Measurements from ENCODE around the gene ZNF322.

Gene ZNF322

DNA sequence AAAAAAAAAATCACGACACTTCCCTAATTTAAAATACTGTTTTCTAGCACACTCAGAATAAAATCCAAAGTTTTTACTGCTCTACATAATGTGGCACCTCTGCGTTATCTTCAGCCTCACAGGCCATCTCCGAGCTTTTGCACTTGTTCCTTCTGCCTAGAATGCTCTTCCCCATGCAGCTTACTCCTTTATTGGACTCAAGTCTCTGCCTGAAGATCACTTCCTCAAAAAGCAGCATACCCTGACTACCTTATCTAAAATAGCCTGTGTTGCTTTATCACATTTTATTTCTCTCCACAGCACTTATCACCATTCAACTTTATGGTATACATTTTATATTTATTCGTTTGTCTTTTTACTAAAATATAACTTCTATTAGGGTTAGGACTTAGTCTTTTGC lies 2.3 kb downstream of the ZNF322 start:
- Histone ChIP-seq H3K27me3 (replicated peaks; ENCODE audit: insufficient read depth, low read length) (no peaks in the 10 kb centered on the region), H3K4me2 (ENCODE audit: low read depth, low read length) (no peak overlapping the region)

GRCh38 chr6:26653007-26653406 lies 6.5 kb downstream of the ZNF322 start:
- H3K9me3 ChIP-seq (replicated peaks; ENCODE audit: insufficient read depth, low read length): no peaks in the 10 kb centered on the region
- no peak overlapping the region for H2AFZ ChIP-seq (ENCODE audit: low read length)
- DNase-seq: no peak
- H3K4me1 ChIP-seq (ENCODE audit: low read length): no peaks in the 10 kb centered on the region
- no peaks in the 10 kb centered on the region for H3K36me3 ChIP-seq (replicated peaks; ENCODE audit: insufficient read depth, low read length)
- no peak overlapping the region for H3K4me3 ChIP-seq (ENCODE audit: low read length)
- H4K20me1 ChIP-seq (ENCODE audit: insufficient read depth, low read length): no peaks in the 10 kb centered on the region
- H3K79me2 ChIP-seq (ENCODE audit: low read length): peaks cover 50% of the 10 kb centered on the region
- H3K9ac ChIP-seq (ENCODE audit: low read length): no peak overlapping the region
- TF ChIP-seq EZH2phosphoT487 (IDR thresholded peaks at IDR 0.05; ENCODE audit: low read length) (no peak), CTCF (IDR thresholded peaks at IDR 0.05; ENCODE audit: low read length) (no peak), EZH2 (optimal IDR thresholded peaks at IDR 0.05; ENCODE audit: low read depth, low read length) (no peak)
- H3K9me2 ChIP-seq (replicated peaks; ENCODE audit: insufficient read depth, low read length): no peaks in the 10 kb centered on the region
- no peaks in the 10 kb centered on the region for H3K27me3 ChIP-seq (replicated peaks; ENCODE audit: insufficient read depth, low read length)
- H3K27ac ChIP-seq (ENCODE audit: low read length): no peak overlapping the region
- H3K4me2 ChIP-seq (ENCODE audit: low read depth, low read length): no peak overlapping the region
- H3F3A ChIP-seq (ENCODE audit: insufficient read depth, low read length): no peaks in the 10 kb centered on the region

More for the DNA sequence above, 2.3 kb downstream of the ZNF322 start:
- 0 out of 2 replicates have a peak, but pooled peaks cover 3% of the 10 kb centered on the region for H3K4me1 ChIP-seq (ENCODE audit: low read length)
- H2AFZ ChIP-seq (ENCODE audit: low read length): no peak overlapping the region
- no peaks in the 10 kb centered on the region for H3K36me3 ChIP-seq (replicated peaks; ENCODE audit: insufficient read depth, low read length)
- H3K9me2 ChIP-seq (replicated peaks; ENCODE audit: insufficient read depth, low read length): no peaks in the 10 kb centered on the region
- H3K9ac ChIP-seq (ENCODE audit: low read length): no peak overlapping the region
- no peak for TF ChIP-seq EZH2 (optimal IDR thresholded peaks at IDR 0.05; ENCODE audit: low read depth, low read length)
- no peak for TF ChIP-seq EZH2phosphoT487 (IDR thresholded peaks at IDR 0.05; ENCODE audit: low read length)
- TF ChIP-seq CTCF (IDR thresholded peaks at IDR 0.05; ENCODE audit: low read length): no peak
- H3K4me3 ChIP-seq (ENCODE audit: low read length): no peak overlapping the region
- peaks cover 39% of the 10 kb centered on the region for H3K79me2 ChIP-seq (ENCODE audit: low read length)
- peaks cover 6% of the 10 kb centered on the region; the same call in 1 of the 2 replicates for H3F3A ChIP-seq (ENCODE audit: insufficient read depth, low read length)
- DNase-seq: no peak
- no peaks in the 10 kb centered on the region for H3K9me3 ChIP-seq (replicated peaks; ENCODE audit: insufficient read depth, low read length)
- no peak overlapping the region for H3K27ac ChIP-seq (ENCODE audit: low read length)
- no peaks in the 10 kb centered on the region for H4K20me1 ChIP-seq (ENCODE audit: insufficient read depth, low read length)

DNA sequence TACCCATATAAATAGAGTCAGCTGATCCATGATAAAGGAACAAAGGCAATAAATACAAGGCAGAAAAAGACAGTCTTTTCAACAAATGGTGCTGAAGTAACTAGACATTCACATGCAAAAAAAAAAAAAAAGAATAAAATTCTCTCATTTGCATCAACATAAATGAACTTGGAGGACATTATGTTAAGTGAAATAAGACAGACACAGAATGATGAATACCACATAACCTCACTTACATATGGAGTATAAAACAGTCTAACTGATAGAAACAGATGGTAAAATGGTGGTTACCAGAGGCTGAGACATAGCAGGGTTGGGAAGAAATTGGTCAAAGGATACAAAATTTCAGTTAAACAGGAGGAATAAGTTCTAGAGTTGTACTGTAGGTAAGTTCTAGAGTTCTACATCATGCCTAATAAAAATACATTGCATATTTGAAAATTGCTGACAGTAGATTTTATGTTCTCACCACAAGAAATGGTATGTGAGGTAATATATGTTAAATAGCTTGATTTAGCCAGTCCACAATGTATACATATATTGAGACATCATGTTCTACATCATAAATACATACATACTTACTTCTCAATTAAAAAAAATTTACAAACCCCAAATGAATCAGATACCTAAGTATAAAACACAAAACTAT lies 8.3 kb downstream of the ZNF322 start:
- Histone ChIP-seq H3K4me2 (ENCODE audit: low read depth, low read length) (no peak overlapping the region), H3F3A (ENCODE audit: insufficient read depth, low read length) (no peaks in the 10 kb centered on the region), H3K79me2 (ENCODE audit: low read length) (peaks cover 52% of the 10 kb centered on the region), H3K4me3 (ENCODE audit: low read length) (no peak overlapping the region), H3K9me2 (replicated peaks; ENCODE audit: insufficient read depth, low read length) (no peaks in the 10 kb centered on the region), H3K27ac (ENCODE audit: low read length) (no peak overlapping the region), H3K27me3 (replicated peaks; ENCODE audit: insufficient read depth, low read length) (no peaks in the 10 kb centered on the region), H3K9me3 (replicated peaks; ENCODE audit: insufficient read depth, low read length) (no peaks in the 10 kb centered on the region; the same call in 1 of the 2 replicates), H3K36me3 (replicated peaks; ENCODE audit: insufficient read depth, low read length) (no peaks in the 10 kb centered on the region; the same call in 1 of the 2 replicates), H3K9ac (ENCODE audit: low read length) (no peak overlapping the region), H3K4me1 (ENCODE audit: low read length) (no peaks in the 10 kb centered on the region), H2AFZ (ENCODE audit: low read length) (no peak overlapping the region), H4K20me1 (ENCODE audit: insufficient read depth, low read length) (no peaks in the 10 kb centered on the region)
- DNase-seq: no peak
- TF ChIP-seq EZH2 (optimal IDR thresholded peaks at IDR 0.05; ENCODE audit: low read depth, low read length): no peak

- Histone ChIP-seq H3K9ac (ENCODE audit: low read length) (no peak overlapping the region), H3K27me3 (replicated peaks; ENCODE audit: insufficient read depth, low read length) (no peaks in the 10 kb centered on the region), H3K79me2 (ENCODE audit: low read length) (peaks cover 54% of the 10 kb centered on the region), H3K4me3 (ENCODE audit: low read length) (no peak overlapping the region), H3K36me3 (replicated peaks; ENCODE audit: insufficient read depth, low read length) (peaks cover 16% of the 10 kb centered on the region), H3K4me1 (ENCODE audit: low read length) (no peaks in the 10 kb centered on the region), H3K9me2 (replicated peaks; ENCODE audit: insufficient read depth, low read length) (no peaks in the 10 kb centered on the region), H3K9me3 (replicated peaks; ENCODE audit: insufficient read depth, low read length) (no peaks in the 10 kb centered on the region; the same call in 1 of the 2 replicates), H3K27ac (ENCODE audit: low read length) (no peak overlapping the region), H3F3A (ENCODE audit: insufficient read depth, low read length) (no peaks in the 10 kb centered on the region), H3K4me2 (ENCODE audit: low read depth, low read length) (no peak overlapping the region), H4K20me1 (ENCODE audit: insufficient read depth, low read length) (no peaks in the 10 kb centered on the region), H2AFZ (ENCODE audit: low read length) (no peak overlapping the region)
- no peak for DNase-seq
- no peak for TF ChIP-seq EZH2 (optimal IDR thresholded peaks at IDR 0.05; ENCODE audit: low read depth, low read length)
Measured at GRCh38 chr6:26646074-26646473, 13.5 kb downstream of the ZNF322 start.

Data from MM.1S (cell line).